Stimulated activated CD8-positive, alpha-beta memory T cell treated with anti-CD3 and anti-CD28 coated beads, Interleukin-15, amount 100 ng/mL, for 4 hours (primary cell): ENCODE measurements around the gene NAT16.
"Not testable (repeated sequence)": the region's sequence is repeated elsewhere in the genome, so short reads cannot be mapped to it uniquely, and the experiment has no call there.

Experiments
- DNase-seq, 2 donors: peaks; one replicate each; pipeline ENCODE4 v3.0.0-alpha.2; 2020; ENCODE audit warnings: low read depth in 2 of 2

The NAT16 gene

DNA sequence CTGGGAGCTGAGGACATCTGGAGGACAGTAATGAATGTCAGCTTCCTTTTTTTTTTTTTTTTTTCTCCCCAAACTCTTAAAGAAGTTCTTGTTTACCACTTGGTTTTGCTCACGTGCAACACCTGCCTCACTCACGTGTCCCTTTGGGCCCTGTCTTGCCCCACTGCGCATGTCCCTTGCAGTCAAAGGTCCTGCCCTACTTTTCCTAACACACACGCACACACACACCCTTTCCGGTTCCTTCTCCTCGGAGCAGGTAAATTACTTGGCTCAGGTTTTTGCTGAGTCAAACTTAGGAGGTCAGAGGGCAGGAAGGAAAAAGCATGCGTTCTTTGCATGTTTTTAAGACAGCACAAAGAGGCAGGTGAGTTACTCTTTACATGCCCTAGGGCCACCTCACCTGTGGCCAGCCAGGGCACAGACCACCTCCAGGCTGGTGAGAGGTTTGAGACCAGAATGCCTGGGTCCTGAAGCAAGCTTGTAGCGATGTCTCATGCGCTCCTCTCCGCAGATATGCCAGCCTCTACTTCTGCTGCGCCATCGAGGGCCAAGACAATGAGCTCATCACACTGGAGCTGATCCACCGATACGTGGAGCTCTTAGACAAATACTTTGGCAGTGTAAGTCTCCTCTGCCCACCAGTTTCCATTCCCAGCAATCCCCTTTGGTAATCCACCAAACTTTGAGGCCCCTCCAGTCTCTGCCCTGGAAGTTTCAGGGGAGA, 23.1 kb downstream of the NAT16 start:
- DNase-seq, result no peak

DNA sequence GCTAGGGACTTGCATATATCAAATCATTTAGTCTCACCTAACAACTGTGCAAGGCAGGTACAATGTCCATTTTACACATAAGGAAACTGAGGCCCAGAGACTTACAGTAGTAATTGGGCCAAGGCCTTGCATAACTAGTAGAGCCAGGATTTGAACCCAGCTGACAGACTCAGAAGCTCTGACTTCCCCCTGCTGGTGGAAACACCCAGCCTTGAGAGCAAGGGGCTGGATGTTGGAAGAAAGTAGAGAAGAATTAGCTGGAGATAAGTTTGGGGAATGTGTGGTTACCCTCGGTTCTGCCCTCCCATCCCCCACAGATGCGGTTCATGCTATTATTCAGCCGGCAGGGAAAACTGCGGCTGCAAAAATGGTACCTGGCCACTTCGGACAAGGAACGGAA, 23.8 kb downstream of the NAT16 start:
- DNase-seq, result no peak

DNA sequence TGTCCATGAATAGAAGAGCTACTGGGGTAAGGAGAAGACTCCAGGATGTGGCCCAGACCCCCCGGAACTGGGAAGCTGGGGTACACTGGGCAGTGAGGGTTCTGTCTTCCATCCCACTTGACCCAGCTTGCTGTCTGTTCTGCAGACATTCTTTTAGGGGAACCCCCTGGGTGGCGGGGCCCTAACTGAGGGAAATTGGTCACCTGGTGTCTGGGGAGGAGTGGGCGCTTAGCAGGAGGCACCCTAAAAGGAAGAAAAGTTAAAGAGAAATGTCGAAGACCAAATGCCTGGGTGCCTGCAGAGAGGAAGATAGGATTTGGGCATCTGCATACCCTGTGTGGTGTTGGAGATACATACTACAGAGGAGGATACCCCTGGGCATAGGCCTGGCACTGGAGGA, 24.8 kb downstream of the NAT16 start:
- no peak for DNase-seq

DNA sequence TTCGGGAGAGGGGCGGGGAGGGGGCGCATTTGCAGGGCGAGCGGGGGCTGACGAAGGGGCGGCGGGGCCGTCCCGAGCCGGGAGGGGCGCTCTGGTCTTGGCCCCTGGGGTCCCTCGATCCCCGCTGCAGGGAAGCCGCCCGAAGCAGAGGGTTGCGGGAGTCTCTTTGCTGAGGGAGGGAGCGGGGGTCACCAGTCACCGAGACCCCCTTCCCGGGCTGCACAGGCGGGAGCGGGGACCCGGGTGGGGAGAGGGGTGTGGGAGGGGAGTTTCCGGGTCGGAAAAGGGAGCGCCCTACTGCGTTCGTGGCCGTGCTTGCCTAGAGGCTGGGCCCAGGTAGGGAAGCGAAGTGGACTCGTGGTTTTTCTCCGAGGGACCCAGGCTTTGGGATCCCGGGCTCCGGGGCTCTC, 25.4 kb downstream of the NAT16 start:
- DNase-seq, result no peak

DNA sequence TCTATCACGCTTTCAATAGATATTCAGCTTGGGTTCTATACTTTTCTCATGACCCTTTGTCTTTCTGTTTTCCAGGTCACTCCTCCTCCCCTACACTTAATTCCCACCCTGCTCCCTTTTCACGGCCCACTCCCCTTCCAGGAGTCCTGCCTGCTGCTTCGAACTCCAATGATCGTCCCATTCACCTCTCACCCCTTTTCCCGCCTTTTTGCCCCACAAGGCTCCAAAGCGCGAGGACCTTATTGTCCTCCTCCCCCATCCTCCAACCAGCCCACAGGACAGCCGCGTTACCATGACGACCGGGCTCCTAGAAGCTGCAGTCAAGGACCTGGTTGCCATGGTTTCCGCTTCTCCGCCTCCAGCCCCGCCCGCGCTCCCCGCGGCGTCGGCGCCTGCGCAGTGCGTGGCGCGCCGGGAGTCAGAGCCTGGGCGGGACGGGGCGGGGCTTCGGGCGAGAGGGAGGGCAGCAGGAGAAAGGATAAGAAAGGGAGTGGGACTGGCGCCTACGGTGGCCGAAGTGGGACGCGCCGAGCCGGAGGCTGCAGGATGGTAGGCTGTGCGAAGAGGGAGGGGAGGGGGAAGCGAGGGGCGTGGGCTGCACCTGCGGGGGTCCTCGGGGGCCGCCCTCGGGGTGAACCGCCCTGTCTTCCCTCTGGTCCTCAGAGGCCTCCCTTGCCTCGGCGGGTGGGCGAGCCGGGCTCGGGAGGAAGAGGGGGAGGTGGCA, 26.0 kb downstream of the NAT16 start, which contains the start of gene AP1S1:
Gene AP1S1 (plus strand): TSS at position 508 of the 724 bp plus-strand sequence. CDS start 39 bp downstream, at position 547.
- DNase-seq, result peak; percentile 79 to 83

DNA sequence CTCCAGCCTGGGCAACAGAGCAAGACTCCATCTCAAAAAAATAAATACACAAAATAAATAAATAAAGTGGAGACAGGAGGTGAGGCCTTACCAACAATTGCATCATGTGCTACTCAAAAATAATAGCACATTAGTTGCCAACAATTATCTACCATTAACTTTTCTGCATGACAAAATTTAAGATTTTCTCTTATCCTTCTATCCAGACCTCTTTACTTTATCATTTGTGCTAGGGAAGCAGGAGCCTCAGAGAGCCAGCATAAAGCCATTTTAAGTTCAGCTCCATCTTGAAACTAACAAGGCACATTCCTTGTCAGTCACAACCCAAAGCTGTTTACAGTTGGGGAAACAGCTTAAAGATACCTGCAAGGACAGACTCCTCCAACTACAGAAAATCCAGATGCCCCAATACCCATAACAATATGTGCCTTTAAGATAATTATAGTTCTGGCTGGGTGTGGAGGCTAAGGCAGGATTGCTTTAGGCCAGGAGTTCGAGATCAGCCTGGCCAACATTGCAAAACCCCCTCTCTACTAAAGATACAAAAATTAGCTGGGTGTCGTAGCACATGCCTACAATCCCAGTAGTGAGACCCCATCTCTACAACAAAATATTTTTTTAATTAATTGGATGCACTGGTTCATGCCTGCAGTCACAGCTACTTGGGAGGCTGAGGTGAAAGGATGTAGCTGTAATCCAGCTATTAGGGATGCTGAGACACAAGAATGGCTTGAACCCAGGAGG, 28.0 kb downstream of the NAT16 start:
- no peak for DNase-seq

DNA sequence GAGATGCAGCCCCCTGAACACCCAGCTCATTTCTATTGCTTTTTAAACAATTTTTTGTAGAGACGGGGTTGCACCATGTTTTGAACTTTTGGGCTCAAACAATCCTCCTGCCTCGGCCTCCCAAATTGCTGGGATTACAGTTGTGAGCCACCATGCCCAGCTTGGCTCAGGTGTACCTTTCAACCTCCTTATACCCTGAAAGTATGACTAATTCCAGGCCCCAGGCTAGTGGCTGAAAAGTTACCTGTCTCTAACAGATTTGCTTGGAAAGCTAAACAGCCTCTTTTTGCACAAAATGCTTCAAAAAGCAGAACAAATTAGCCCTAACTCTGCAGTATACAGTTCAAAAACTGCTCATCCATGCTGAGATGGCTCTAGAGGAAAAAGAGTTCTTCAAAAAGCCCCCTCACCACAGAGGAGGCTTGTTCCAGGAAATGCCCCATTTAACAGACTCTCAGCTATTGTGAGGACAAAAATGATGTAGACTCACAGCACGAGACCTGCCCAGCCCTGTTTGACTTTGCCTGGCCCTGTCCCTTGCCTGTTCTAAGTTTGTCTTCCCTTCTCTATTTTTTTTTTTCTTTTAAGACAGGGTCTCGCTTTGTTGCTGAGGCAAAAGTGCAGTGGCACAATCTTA, 39.2 kb downstream of the NAT16 start:
- no peak for DNase-seq

DNA sequence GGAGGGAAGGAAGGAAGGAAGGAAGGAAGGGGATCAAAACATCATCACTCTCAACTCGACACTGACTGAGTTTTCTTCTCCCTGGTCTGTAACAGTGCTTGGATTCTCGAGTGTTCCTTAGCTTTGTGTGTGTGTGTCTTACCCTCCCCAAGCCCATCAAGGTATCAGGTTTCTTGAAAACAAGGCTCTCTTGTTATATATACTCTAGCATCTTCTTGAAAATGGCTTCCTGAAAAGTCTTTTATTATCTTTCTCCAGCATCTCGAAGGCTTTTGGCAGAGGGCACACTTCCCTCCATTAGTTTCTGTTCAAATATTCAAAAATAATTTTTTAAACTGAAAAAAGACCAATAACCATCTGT, 39.8 kb downstream of the NAT16 start:
- DNase-seq, result no peak

DNA sequence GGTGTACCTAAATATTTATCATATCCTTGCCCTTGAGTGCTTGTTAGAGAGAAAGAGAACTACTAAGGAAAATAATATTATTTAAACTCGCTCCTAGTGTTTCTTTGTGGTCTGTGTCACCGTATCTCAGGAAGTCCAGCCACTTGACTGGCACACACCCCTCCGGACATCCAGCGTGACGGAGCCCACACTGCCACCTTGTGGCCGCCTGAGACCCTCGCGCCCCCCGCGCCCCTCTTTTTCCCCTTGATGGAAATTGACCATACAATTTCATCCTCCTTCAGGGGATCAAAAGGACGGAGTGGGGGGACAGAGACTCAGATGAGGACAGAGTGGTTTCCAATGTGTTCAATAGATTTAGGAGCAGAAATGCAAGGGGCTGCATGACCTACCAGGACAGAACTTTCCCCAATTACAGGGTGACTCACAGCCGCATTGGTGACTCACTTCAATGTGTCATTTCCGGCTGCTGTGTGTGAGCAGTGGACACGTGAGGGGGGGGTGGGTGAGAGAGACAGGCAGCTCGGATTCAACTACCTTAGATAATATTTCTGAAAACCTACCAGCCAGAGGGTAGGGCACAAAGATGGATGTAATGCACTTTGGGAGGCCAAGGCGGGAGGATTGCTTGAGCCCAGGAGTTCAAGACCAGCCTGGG, 41.8 kb downstream of the NAT16 start:
- DNase-seq, result peak; percentile 80 to 87

DNA sequence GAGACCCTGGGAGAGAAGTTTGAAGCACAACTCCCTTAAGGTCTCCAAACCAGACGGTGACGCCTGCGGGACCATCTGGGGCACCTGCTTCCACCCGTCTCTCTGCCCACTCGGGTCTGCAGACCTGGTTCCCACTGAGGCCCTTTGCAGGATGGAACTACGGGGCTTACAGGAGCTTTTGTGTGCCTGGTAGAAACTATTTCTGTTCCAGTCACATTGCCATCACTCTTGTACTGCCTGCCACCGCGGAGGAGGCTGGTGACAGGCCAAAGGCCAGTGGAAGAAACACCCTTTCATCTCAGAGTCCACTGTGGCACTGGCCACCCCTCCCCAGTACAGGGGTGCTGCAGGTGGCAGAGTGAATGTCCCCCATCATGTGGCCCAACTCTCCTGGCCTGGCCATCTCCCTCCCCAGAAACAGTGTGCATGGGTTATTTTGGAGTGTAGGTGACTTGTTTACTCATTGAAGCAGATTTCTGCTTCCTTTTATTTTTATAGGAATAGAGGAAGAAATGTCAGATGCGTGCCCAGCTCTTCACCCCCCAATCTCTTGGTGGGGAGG, 42.4 kb downstream of the NAT16 start:
- DNase-seq, result no peak

DNA sequence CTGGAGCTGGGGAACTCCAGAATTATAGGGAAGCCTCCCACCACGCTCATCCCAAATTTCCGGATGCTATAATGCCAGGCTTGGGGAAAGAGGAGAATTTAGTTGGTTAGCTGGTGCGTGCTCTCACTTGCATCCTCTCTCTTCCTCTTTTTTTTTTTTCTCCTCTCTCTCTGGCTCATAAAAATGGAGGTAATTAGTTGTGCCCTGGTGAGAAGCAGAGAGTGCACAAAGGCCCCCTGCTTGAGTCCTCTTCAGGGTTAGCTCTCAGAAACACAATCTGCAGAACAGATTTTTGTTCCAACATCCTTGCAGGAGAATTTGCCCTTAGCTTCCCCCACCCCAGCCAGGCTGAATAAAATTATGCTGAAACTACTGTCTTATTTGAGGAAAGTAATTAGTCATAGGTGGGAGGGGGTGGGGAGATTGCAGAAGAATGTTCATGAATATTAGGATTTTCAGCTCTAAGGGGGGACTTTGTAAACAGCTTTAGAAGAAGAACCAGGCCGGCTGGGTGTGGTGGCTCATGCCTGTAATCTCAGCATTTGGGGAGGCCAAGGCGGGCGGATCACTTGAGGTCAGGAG, 45.6 kb downstream of the NAT16 start:
- no peak for DNase-seq

DNA sequence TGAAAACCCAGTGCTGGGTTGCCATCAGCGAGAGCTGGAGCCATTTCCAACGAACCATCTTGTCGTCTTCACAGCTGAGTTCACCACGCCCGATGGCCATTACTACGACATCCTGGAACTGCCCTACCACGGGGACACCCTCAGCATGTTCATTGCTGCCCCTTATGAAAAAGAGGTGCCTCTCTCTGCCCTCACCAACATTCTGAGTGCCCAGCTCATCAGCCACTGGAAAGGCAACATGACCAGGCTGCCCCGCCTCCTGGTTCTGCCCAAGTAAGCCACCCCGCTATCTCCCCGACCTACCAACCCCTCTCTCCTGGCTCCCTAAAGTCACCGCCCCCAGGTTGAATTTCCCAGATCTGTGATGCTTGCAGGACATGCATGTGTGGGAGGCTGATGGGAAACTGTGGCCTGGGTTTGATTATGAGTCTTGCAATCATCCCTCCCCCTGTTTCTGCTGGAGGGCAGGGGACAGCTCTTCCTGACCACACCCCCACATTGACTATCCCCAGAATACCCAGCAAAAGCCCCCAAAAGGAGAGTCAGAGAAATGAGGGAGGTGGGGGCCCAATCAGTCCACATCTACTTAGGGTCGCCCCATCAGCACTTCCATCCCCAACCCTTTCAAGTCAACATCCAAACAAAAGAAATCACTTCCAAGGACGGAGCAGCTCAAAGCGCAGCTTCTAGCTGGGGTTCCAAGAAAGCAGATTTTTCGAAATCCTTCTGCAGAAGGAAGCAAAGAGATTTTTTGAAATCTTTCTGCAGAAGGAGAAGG, 46.3 kb downstream of the NAT16 start:
- no peak for DNase-seq

DNA sequence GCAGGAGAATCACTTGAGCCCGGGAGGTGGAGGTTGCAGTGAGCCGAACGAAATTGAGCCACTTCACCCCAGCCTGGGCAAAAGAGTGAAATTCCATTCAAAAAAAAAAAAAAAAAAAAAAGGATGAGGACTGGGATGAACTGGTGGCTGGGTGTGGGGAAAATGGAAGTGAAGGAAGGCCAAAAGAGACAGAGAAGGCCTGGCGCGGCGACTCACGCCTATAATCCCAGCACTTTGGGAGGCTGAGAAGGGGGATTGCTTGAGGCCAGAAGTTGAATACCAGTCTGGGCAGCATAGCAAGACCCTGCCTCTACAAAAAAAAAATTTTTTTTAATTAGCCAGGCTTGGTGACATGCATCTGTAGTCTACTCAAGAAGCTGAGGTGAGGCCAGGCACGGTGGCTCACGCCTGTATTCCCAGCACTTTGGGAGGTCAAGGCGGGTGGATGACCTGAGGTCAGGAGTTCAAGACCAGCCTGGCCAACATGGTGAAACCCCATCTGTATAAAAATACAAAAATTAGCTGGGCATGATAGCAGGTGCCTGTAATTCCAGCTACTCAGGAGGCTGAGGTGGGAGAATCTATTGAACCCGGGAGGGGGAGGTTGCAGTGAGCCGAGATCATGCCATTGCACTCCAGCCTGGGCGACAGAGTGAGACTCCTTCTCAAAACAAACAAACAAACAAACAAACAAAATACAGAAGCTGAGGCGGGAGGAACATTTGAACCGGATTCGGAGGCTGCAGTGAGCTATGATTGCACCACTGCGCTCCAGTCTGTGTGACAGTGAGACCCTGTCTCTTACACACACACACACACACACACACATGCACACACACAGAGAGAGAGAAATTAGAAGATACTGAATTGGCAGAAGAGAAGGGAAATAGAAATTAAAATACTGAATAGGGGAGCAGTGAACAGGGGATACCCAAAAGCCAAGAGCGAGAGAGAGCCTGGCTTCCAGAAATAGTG, 47.2 kb downstream of the NAT16 start:
- not testable (repeated sequence) for DNase-seq

DNA sequence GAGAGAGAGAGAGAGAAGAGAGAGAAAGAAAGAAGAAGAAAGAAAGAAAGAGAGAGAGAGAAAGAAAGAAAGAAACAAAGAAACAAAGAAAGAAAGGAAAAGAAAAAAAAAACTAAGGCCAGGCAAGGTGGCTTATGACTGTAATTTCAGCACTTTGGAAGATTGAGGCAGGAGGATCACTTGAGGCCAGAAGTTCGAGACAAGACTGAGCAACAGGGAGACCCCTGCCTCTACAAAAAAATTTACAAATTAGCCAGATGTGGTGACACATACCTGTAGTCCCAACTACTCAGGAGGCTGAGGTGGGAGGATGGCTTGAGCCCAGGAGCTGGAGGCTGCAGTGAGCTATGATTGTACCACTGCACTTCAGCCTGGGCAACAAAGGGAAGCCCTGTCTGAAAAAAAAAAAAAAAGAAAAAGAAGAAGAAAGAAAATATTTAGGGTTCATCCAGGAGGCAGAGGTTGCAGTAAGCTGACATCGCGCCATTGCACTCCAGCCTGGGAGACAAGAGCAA, 50.4 kb downstream of the NAT16 start:
- no peak for DNase-seq

DNA sequence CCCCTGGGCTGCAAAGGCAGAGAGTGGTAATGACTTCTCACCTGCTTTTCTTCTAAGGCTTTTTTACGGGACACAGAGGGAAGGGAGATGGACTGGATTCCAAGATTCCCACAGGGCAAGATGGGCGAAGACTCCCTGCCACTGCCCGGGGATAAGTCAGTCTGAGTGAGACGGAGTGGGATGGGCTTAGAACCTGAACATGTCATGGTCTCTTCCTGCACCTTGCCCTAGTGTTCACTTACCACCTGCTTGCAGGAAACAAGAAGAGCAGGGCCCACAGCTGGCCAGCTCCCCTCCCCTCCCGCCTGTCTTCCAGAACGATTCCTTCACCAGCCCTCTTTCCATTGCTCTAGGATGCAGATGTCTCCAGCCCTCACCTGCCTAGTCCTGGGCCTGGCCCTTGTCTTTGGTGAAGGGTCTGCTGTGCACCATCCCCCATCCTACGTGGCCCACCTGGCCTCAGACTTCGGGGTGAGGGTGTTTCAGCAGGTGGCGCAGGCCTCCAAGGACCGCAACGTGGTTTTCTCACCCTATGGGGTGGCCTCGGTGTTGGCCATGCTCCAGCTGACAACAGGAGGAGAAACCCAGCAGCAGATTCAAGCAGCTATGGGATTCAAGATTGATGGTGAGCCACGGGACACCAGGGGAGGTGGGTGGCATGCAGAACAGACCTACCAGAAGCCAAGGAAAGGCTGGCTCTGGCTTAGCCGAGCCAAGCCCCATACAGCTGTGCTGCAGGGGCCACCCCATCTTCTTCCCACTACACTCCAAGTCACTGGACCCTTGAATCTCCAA, 51.9 kb downstream of the NAT16 start:
- no peak for DNase-seq

DNA sequence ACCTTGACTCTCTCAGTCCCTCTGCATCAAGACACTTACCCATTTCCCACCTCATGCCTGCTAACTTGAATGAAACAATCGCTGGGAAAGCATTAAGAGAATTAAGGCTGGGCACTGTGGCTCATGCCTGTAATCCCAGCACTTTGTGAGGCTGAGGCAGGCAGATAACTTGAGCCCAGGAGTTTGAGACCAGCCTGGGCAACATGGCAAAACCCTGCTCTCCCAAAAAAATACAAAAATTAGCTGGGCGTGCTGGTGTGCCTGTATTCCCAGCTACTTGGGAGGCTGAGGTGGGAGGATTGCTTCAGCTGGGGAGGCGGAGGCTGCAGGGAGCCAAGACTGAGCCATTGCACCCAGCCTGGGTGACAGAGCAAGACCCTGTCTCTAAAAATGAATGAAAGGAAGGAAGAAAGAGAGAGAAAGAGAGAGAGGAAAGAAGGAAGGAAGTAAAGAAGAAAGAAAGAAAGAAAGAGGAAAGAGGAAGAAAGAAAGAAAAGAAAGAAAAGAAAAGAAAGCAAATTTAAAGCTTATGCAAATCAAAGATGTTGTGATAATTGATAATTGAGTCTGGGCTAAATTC, 52.5 kb downstream of the NAT16 start:
- no peak for DNase-seq

DNA sequence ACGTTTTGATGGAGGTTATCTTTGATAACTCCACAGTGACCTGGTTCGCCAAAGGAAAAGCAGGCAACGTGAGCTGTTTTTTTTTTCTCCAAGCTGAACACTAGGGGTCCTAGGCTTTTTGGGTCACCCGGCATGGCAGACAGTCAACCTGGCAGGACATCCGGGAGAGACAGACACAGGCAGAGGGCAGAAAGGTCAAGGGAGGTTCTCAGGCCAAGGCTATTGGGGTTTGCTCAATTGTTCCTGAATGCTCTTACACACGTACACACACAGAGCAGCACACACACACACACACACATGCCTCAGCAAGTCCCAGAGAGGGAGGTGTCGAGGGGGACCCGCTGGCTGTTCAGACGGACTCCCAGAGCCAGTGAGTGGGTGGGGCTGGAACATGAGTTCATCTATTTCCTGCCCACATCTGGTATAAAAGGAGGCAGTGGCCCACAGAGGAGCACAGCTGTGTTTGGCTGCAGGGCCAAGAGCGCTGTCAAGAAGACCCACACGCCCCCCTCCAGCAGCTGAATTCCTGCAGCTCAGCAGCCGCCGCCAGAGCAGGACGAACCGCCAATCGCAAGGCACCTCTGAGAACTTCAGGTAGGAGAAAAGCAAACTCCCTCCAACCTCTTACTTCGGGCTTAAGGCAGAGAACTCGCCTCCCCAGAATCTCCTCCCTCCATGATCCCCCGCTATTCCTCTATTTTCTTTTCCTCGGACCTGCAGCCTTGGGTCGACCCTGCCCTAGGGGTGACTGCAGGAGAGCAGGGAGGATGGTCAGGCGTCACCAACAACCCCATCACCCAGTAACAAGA, 53.2 kb downstream of the NAT16 start, which contains the start of gene SERPINE1:
Gene SERPINE1 (plus strand): TSS at position 454 of the 809 bp plus-strand sequence. CDS start 1,290 bp downstream, outside the sequence.
- DNase-seq, result peak; percentile 20 to 29
